B cell (primary cell): Measurements from ENCODE around the gene TNFRSF12A. TPM values are rescaled to one million over a fixed set of nuclear protein-coding genes. Genes with fewer than 3 reads are reported as not detected.

ENCODE experiments used
- ATAC-seq: fragments of 200-7000 bp; cut with Tn5 transposase; one replicate; pipeline ENCODE4 v1.10.0; 2021; ENCODE audit warnings: low read depth, mild to moderate bottlenecking, moderate number of reproducible peaks, moderate library complexity
- CTCF ChIA-PET: fragments of 350-600 bp; sonication (Branson Sonifier 250); formaldehyde crosslinking; loops from one replicate; lab custom pipeline; 2021; ENCODE audit warnings: antibody characterized with exemption, inconsistent platforms; lab: Charles Lee
- POLR2A ChIA-PET: fragments of 350-600 bp; sonication (Branson Sonifier 250); formaldehyde crosslinking; loops from one replicate; lab custom pipeline; 2021; ENCODE audit warnings: antibody characterized with exemption; lab: Charles Lee
- DNase-seq: peaks from one replicate; pipeline ENCODE4 v3.0.0; 2013
- H2AFZ ChIP-seq: 2 replicates; pipeline ENCODE4 v1.6.1; 2012; ENCODE audit warnings: mild to moderate bottlenecking, low read depth, low read length; ENCODE audit not compliant: insufficient read depth, poor library complexity, severe bottlenecking
- H3K27ac ChIP-seq, 2 donors: 1 replicate in 1 of 2; 2 replicates in 1 of 2; pipeline ENCODE4 v1.5.1; 2012 to 2013; ENCODE audit warnings: low read length in 2 of 2, mild to moderate bottlenecking in 2 of 2, moderate library complexity in 1 of 2
- H3K27me3 ChIP-seq, 4 experiments: fragments of 200-600 bp in 1 of 4; sonication (generic) in 1 of 4; replicated peaks in 1 of 4; 1 replicate in 2 of 4; 2 replicates in 2 of 4; pipeline versions ENCODE4 v1.6.1 to v1.7.0; 2013 to 2016; ENCODE audit warnings: low read length in 3 of 4, mild to moderate bottlenecking in 2 of 4, mixed read lengths in 1 of 4, moderate library complexity in 1 of 4; ENCODE audit not compliant: insufficient read depth in 4 of 4, control insufficient read depth in 3 of 4; ENCODE audit errors: control extremely low read depth in 1 of 4
- H3K36me3 ChIP-seq, 2 experiments: replicated peaks in 1 of 2; 1 replicate in 1 of 2; 2 replicates in 1 of 2; pipeline versions ENCODE4 v1.6.1 to v1.7.1; 2013; ENCODE audit warnings: low read length in 1 of 2; ENCODE audit not compliant: insufficient read depth in 2 of 2, control insufficient read depth in 1 of 2; ENCODE audit errors: control extremely low read depth in 1 of 2, extremely low read depth in 1 of 2
- H3K4me1 ChIP-seq, 2 donors: fragments of 200-600 bp in 1 of 2; sonication (generic) in 1 of 2; 1 replicate in 1 of 2; 2 replicates in 1 of 2; pipeline versions ENCODE4 v1.5.1 to v1.6.1; 2013 to 2017; ENCODE audit warnings: low read length in 2 of 2; ENCODE audit not compliant: control insufficient read depth in 2 of 2, insufficient read depth in 2 of 2
- H3K4me2 ChIP-seq: replicated peaks from 2 replicates; pipeline ENCODE3; 2012; ENCODE audit warnings: mild to moderate bottlenecking, low read depth, low read length; ENCODE audit not compliant: poor library complexity, severe bottlenecking
- H3K4me3 ChIP-seq, 5 experiments: fragments of 200-600 bp in 1 of 5; sonication (generic) in 1 of 5; 1 replicate in 3 of 5; 2 replicates in 2 of 5; pipeline versions ENCODE4 v1.5.1 to v1.7.0; 2011 to 2016; ENCODE audit warnings: low read length in 4 of 5, mild to moderate bottlenecking in 4 of 5, low read depth in 2 of 5, control low read depth in 1 of 5, moderate library complexity in 1 of 5; ENCODE audit not compliant: insufficient read depth in 1 of 5; ENCODE audit errors: control extremely low read depth in 1 of 5, extremely low read depth in 1 of 5
- H3K79me2 ChIP-seq: fragments of 200-600 bp; sonication (generic); one replicate; pipeline ENCODE4 v1.6.0; 2016; ENCODE audit warnings: low read length; ENCODE audit not compliant: control insufficient read depth, insufficient read depth
- H3K9ac ChIP-seq: fragments of 200-600 bp; sonication (generic); 2 replicates; pipeline ENCODE4 v1.6.1; 2017; ENCODE audit warnings: mild to moderate bottlenecking, low read length, moderate library complexity
- H3K9me3 ChIP-seq, 3 donors: one replicate each; pipeline versions ENCODE4 v1.6.1 to v1.7.1; 2013; ENCODE audit warnings: low read length in 2 of 3; ENCODE audit not compliant: control insufficient read depth in 2 of 3, insufficient read depth in 1 of 3; ENCODE audit errors: control extremely low read depth in 1 of 3
- H4K20me1 ChIP-seq: 2 replicates; pipeline ENCODE4 v1.6.0; 2012; ENCODE audit warnings: mild to moderate bottlenecking, low read length; ENCODE audit not compliant: insufficient read depth, control insufficient read depth, poor library complexity, severe bottlenecking
- H3K27ac Mint-ChIP-seq: one replicate; pipeline ENCODE4 v1.8.0; 2021; ENCODE audit warnings: mixed read lengths
- H3K27me3 Mint-ChIP-seq: one replicate; pipeline ENCODE4 v1.8.0; 2021; ENCODE audit warnings: mixed read lengths
- H3K4me1 Mint-ChIP-seq: one replicate; pipeline ENCODE4 v1.8.0; 2021; ENCODE audit warnings: mixed read lengths
- H3K4me3 Mint-ChIP-seq: one replicate; pipeline ENCODE4 v1.8.0; 2021; ENCODE audit warnings: mixed read lengths
- H3K9me3 Mint-ChIP-seq: one replicate; pipeline ENCODE4 v1.8.0; 2022; ENCODE audit warnings: mixed read lengths; ENCODE audit not compliant: insufficient read depth
- CTCF ChIP-seq: fragments of 200-600 bp; IDR thresholded peaks from one replicate; pipeline ENCODE4 v1.8.0; 2022; ENCODE audit warnings: antibody characterized with exemption, mild to moderate bottlenecking
- EZH2 ChIP-seq: IDR thresholded peaks from 2 replicates; pipeline ENCODE4 v1.6.1; 2012; ENCODE audit warnings: borderline replicate concordance, low read depth, mild to moderate bottlenecking, moderate library complexity, low read length; ENCODE audit not compliant: insufficient read depth, poor library complexity, severe bottlenecking
- WGBS: methylation state at CpG from one replicate; pipeline ENCODE4 v1.1.5; 2013; ENCODE audit warnings: missing lambda C conversion rate; ENCODE audit not compliant: insufficient coverage; 5-methylcytosine and 5-hydroxymethylcytosine counted together
- intact Hi-C: fragments of 100-400 bp; cut with micrococcal nuclease; formaldehyde crosslinking; loops from one replicate; pipeline ENCODE4 v1.10.0; 2022
- polyA plus RNA-seq: library from polyadenylated mRNA; depleted of rRNA; stranded (reverse); fragments of >200 nt; gene quantifications from 2 replicates; pipeline ENCODE4 v1.2.3, GENCODE V29; 2012
- total RNA-seq, 2 donors: library from RNA; stranded (reverse); fragments of 120-200 nt in 1 of 2; gene quantifications; 1 replicate in 1 of 2; 2 replicates in 1 of 2; pipeline versions ENCODE4 v1.2.3 to v1.2.4, GENCODE V29; 2013 to 2022

TNFRSF12A gene
- total and polyA plus RNA-seq, 2 donors (not counting 1 experiment from before 2014, with no cell fraction given), result 0.61 to 1.3 TPM

- WGBS, result 70% methylated on average over 7 of the region's 8 CpGs
- Mint-ChIP-seq H3K4me3 (peak overlapping the region; percentile 97), H3K4me1 (peaks cover 44% of the 10 kb centered on the region), H3K9me3 (no peaks in the 10 kb centered on the region), H3K27ac (peak overlapping the region; percentile 99), H3K27me3 (no peaks in the 10 kb centered on the region)
- no peaks in the 10 kb centered on the region for H3K9me3 ChIP-seq
- POLR2A ChIA-PET, result interaction anchor here (0.6 to 2.1 kb wide), 2 partner anchors 10 to 19 kb away, joined by 3 to 9 read pairs; no protein-coding TSS in a partner anchor
- peaks cover 0 to 18% of the 10 kb centered on the region in 2 experiments for H3K36me3 ChIP-seq
- TF ChIP-seq EZH2 (no peak), CTCF (no peak)
- DNase-seq, result no peak
- no peak for ATAC-seq
- H2AFZ ChIP-seq, result peak overlapping the region; percentile 90
- peaks cover 39 to 57% of the 10 kb centered on the region in 2 donors for H3K4me1 ChIP-seq
- H3K4me2 ChIP-seq, result peak overlapping the region; percentile 90
- no peak overlapping the region for H3K9ac ChIP-seq
- peaks cover 0 to 9% (median 3%) of the 10 kb centered on the region in 4 experiments for H3K27me3 ChIP-seq
- CTCF ChIA-PET, result interaction anchor here (0.8 to 6.9 kb wide), 5 partner anchors 10 to 35 kb away, joined by 3 to 61 read pairs (median 8); no protein-coding TSS in a partner anchor
- no peak overlapping the region for H3K4me3 ChIP-seq
- H3K27ac ChIP-seq, result no peak overlapping the region
- H3K79me2 ChIP-seq, result peaks cover 15% of the 10 kb centered on the region
- H4K20me1 ChIP-seq, result peaks cover 26% of the 10 kb centered on the region
- intact Hi-C loops, result loop anchor here (5.0 to 10.0 kb wide), 6 partner anchors 56 to 1718 kb away; partner anchors contain the start of genes PAQR4, SRRM2, UBE2I and ZNF174
Observed at GRCh38 chr16:3022684-3023414, 2.7 kb downstream of the TNFRSF12A start.

DNA sequence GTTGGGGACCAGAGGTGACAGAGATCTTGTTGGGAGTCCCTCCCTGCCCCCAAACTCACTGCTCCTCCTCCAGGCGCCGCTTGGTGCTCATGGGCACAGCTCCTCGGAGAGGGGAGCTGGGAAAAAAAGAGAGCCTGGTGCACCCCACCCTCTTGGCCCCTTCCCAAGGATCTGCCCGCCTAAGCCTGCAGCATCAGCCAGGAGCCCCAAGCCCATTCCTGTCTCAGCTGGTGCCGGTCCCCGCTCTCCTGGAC is 3.2 kb downstream of the TNFRSF12A start:
- Mint-ChIP-seq H3K27me3 (no peaks in the 10 kb centered on the region), H3K4me1 (peaks cover 44% of the 10 kb centered on the region), H3K4me3 (peak overlapping the region; percentile 97), H3K9me3 (no peaks in the 10 kb centered on the region), H3K27ac (peak overlapping the region; percentile 99)
- Histone ChIP-seq H4K20me1 (peaks cover 28% of the 10 kb centered on the region), H3K27me3 (peaks cover 0 to 4% (median under 1%) of the 10 kb centered on the region in 4 experiments), H3K36me3 (peaks cover 0 to 18% of the 10 kb centered on the region in 2 experiments), H3K4me2 (peak overlapping the region; percentile 90), H3K9me3 (no peaks in the 10 kb centered on the region), H3K27ac (peak overlapping the region; percentile 5 to 94), H2AFZ (peak overlapping the region; percentile 90), H3K79me2 (peaks cover 15% of the 10 kb centered on the region), H3K9ac (peak overlapping the region; percentile 90), H3K4me3 (peak overlapping the region in 4 of 5 experiments; percentile 63 to 79 (median 72)), H3K4me1 (peaks cover 39 to 55% of the 10 kb centered on the region in 2 donors)
- intact Hi-C loops, result loop anchor here (5.0 to 10.0 kb wide), 6 partner anchors 56 to 1719 kb away; partner anchors contain the start of genes PAQR4, SRRM2, UBE2I and ZNF174
- ChIA-PET CTCF (interaction anchor here (2.0 to 6.9 kb wide), 4 partner anchors 10 to 35 kb away, joined by 6 to 61 read pairs (median 18); no protein-coding TSS in a partner anchor), POLR2A (interaction anchor here (0.6 to 2.1 kb wide), 2 partner anchors 10 to 20 kb away, joined by 3 to 9 read pairs; no protein-coding TSS in a partner anchor)
- 22% methylated on average over 3 of the region's 6 CpGs for WGBS
- TF ChIP-seq EZH2 (no peak), CTCF (no peak)
- ATAC-seq (no peak), DNase-seq (no peak)
